Neural progenitor cell (in vitro differentiated cells): ENCODE data around the gene EMSY. TPM values are rescaled to one million over a fixed set of nuclear protein-coding genes. Genes with fewer than 3 reads are reported as not detected.

Experiments used
- DNase-seq: peaks from one replicate; pipeline ENCODE4 v3.0.0-alpha.2; 2016; ENCODE audit warnings: low spot score
- H2AFZ ChIP-seq: fragments of 200-600 bp; sonication (generic); replicated peaks from 2 replicates; pipeline ENCODE4 v1.6.1; 2016; ENCODE audit warnings: antibody characterized with exemption
- H3F3A ChIP-seq: fragments of 200-600 bp; sonication (generic); 2 replicates; pipeline ENCODE4 v1.6.1; 2016; ENCODE audit warnings: antibody characterized with exemption, low read depth
- H3K27ac ChIP-seq: fragments of 200-600 bp; sonication (generic); 2 replicates; pipeline ENCODE4 v1.5.1; 2016; ENCODE audit warnings: mild to moderate bottlenecking
- H3K27me3 ChIP-seq: fragments of 200-600 bp; sonication (generic); 2 replicates; pipeline ENCODE4 v1.6.1; 2016; ENCODE audit warnings: mild to moderate bottlenecking, moderate library complexity
- H3K36me3 ChIP-seq: fragments of 200-600 bp; sonication (generic); 2 replicates; pipeline ENCODE4 v1.5.1; 2016
- H3K4me1 ChIP-seq: fragments of 200-600 bp; sonication (generic); 2 replicates; pipeline ENCODE4 v1.6.1; 2016; ENCODE audit warnings: mixed run types
- H3K4me2 ChIP-seq: fragments of 200-600 bp; sonication (generic); 2 replicates; pipeline ENCODE4 v1.6.1; 2016
- H3K4me3 ChIP-seq: fragments of 200-600 bp; sonication (generic); 2 replicates; pipeline ENCODE4 v1.5.1; 2016
- H3K79me2 ChIP-seq: fragments of 200-600 bp; sonication (generic); 2 replicates; pipeline ENCODE4 v1.6.1; 2016; ENCODE audit warnings: low read depth
- H3K9ac ChIP-seq: fragments of 200-600 bp; sonication (generic); 2 replicates; pipeline ENCODE4 v1.6.1; 2016
- H3K9me3 ChIP-seq: fragments of 200-600 bp; sonication (generic); 2 replicates; pipeline ENCODE4 v1.5.1; 2016; ENCODE audit warnings: low read depth
- H4K20me1 ChIP-seq: fragments of 200-600 bp; sonication (generic); 2 replicates; pipeline ENCODE4 v1.6.1; 2016; ENCODE audit warnings: low read depth
- H3K27ac Mint-ChIP-seq: 3 replicates; pipeline ENCODE4 v1.8.0; 2021; ENCODE audit warnings: mixed read lengths
- H3K27me3 Mint-ChIP-seq: 2 replicates; pipeline ENCODE4 v1.8.0; 2022; ENCODE audit warnings: low read depth, mild to moderate bottlenecking, inconsistent platforms, moderate library complexity, mixed read lengths; ENCODE audit not compliant: insufficient read depth
- H3K36me3 Mint-ChIP-seq: 3 replicates; pipeline ENCODE4 v1.8.0; 2021; ENCODE audit warnings: mixed read lengths
- H3K4me1 Mint-ChIP-seq: 3 replicates; pipeline ENCODE4 v1.8.0; 2021; ENCODE audit warnings: mixed read lengths
- H3K4me3 Mint-ChIP-seq: 3 replicates; pipeline ENCODE4 v1.8.0; 2021; ENCODE audit warnings: mild to moderate bottlenecking, moderate library complexity, mixed read lengths
- H3K9me3 Mint-ChIP-seq: 3 replicates; pipeline ENCODE4 v1.8.0; 2020; ENCODE audit warnings: mixed read lengths
- EZH2 ChIP-seq: fragments of 200-600 bp; sonication (generic); IDR thresholded peaks from 2 replicates; pipeline ENCODE4 v1.6.1; 2017; ENCODE audit warnings: antibody characterized with exemption, mild to moderate bottlenecking, moderate library complexity
- EZH2phosphoT487 ChIP-seq: fragments of 200-600 bp; sonication (generic); IDR thresholded peaks from 2 replicates; pipeline ENCODE4 v1.6.1; 2017; ENCODE audit warnings: antibody characterized with exemption
- total RNA-seq: library from RNA; depleted of rRNA; stranded (reverse); fragments of >200 nt; gene quantifications from 2 replicates; pipeline ENCODE4 v1.2.3, GENCODE V29; 2015; ENCODE audit warnings: low replicate concordance
- TF ChIP-seq, protein P1 (sequence below): fragments of 200-600 bp; sonication (generic); IDR thresholded peaks from 2 replicates; pipeline ENCODE4 v1.5.1; 2017; ENCODE audit warnings: antibody characterized with exemption, mild to moderate bottlenecking

Gene EMSY
- total RNA-seq, 1 donor from 2014 or later: 92.0 TPM

DNA sequence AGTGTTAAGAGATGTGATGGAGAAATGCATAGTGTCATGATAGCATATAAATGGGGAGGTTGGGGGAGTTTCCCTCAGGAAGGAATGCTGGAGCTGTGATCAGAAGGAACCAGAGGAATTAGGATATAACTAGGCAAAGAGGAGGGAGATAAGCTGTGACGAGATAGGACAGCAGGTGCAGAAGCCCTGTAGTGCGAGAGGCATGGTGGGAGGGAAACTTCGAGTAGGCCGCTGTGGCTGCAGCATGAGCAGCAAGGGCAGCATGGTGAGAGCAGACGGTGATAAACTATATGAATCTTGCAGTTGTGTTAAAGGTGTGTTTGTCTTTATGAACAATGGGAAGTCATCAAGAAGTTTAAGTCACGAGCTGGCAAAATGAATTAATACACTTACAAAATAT, 109.9 kb downstream of the EMSY start:
- Histone ChIP-seq H3F3A (peaks cover 8% of the 10 kb centered on the region), H3K4me1 (no peaks in the 10 kb centered on the region), H4K20me1 (no peaks in the 10 kb centered on the region), H3K4me2 (no peak overlapping the region), H3K27ac (no peak overlapping the region), H3K79me2 (no peaks in the 10 kb centered on the region), H3K9ac (no peak overlapping the region), H3K9me3 (no peaks in the 10 kb centered on the region), H3K27me3 (no peaks in the 10 kb centered on the region), H3K36me3 (peaks cover 5% of the 10 kb centered on the region), H3K4me3 (no peak overlapping the region), H2AFZ (no peak overlapping the region)
- no peak overlapping the region for H3K4me3 Mint-ChIP-seq
- no peaks in the 10 kb centered on the region for H3K27me3 Mint-ChIP-seq
- no peak for DNase-seq
- H3K27ac Mint-ChIP-seq: no peak overlapping the region
- TF ChIP-seq, protein P1, sequence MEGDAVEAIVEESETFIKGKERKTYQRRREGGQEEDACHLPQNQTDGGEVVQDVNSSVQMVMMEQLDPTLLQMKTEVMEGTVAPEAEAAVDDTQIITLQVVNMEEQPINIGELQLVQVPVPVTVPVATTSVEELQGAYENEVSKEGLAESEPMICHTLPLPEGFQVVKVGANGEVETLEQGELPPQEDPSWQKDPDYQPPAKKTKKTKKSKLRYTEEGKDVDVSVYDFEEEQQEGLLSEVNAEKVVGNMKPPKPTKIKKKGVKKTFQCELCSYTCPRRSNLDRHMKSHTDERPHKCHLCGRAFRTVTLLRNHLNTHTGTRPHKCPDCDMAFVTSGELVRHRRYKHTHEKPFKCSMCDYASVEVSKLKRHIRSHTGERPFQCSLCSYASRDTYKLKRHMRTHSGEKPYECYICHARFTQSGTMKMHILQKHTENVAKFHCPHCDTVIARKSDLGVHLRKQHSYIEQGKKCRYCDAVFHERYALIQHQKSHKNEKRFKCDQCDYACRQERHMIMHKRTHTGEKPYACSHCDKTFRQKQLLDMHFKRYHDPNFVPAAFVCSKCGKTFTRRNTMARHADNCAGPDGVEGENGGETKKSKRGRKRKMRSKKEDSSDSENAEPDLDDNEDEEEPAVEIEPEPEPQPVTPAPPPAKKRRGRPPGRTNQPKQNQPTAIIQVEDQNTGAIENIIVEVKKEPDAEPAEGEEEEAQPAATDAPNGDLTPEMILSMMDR: no peak
- TF ChIP-seq EZH2 (no peak), EZH2phosphoT487 (no peak)
- peaks cover 10% of the 10 kb centered on the region for H3K36me3 Mint-ChIP-seq
- H3K9me3 Mint-ChIP-seq: no peaks in the 10 kb centered on the region
- H3K4me1 Mint-ChIP-seq: no peaks in the 10 kb centered on the region

DNA sequence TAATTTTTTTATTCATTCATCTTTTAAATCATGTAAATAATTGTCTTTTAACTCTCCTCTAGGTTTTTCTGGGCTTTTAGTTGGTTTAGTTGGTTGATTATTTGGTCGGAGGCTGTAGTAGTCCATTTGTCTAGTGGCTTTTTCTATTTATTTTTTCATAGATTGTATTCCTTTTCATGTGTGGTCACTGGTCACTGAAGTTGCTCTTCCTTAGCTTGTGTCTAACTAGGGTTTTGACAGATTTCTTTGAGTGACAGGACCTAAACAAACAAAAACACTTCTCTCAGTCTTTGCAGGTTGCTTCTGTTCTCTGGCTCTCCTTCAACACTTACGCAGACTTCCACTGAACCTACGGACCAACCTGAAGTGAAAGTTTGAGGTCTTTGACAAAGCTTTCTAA, 112.6 kb downstream of the EMSY start:
- no peak overlapping the region for H3K4me3 Mint-ChIP-seq
- Histone ChIP-seq H3K4me1 (no peaks in the 10 kb centered on the region), H3K9me3 (no peaks in the 10 kb centered on the region), H3K4me3 (no peak overlapping the region), H3K9ac (no peak overlapping the region), H2AFZ (no peak overlapping the region), H3F3A (peaks cover 8% of the 10 kb centered on the region), H3K36me3 (peaks cover under 1% of the 10 kb centered on the region), H3K79me2 (no peaks in the 10 kb centered on the region), H3K27ac (no peak overlapping the region), H3K4me2 (no peak overlapping the region), H3K27me3 (no peaks in the 10 kb centered on the region), H4K20me1 (no peaks in the 10 kb centered on the region)
- H3K9me3 Mint-ChIP-seq: no peaks in the 10 kb centered on the region
- TF ChIP-seq, protein P1: no peak
- TF ChIP-seq EZH2phosphoT487: no peak
- no peak for TF ChIP-seq EZH2
- no peak overlapping the region for H3K27ac Mint-ChIP-seq
- H3K36me3 Mint-ChIP-seq: peaks cover 6% of the 10 kb centered on the region
- H3K27me3 Mint-ChIP-seq: no peaks in the 10 kb centered on the region
- H3K4me1 Mint-ChIP-seq: no peaks in the 10 kb centered on the region
- DNase-seq: no peak

DNA sequence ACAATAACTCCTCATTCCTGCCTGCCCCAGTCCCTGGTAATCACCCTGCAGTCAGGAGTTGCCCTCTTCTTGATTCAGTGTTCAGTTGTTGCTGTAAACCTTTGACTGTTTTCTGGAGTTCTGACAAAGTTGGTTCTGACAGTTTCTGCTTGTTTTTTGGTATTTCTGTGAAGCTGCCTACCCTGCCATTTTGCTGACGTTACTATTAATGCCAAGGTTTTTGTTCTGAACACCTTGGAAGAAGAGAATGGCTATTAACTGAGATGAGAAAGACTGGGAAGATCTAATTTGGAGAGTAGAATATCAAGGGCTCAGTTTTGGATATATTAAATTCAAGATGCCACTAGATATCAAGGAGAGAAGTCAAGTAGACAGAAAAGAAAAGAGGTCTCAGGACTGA, 113.7 kb downstream of the EMSY start:
- H3K4me3 ChIP-seq: no peak overlapping the region
- no peaks in the 10 kb centered on the region for H3K27me3 ChIP-seq
- H3K36me3 Mint-ChIP-seq: no peaks in the 10 kb centered on the region
- H3K4me3 Mint-ChIP-seq: no peak overlapping the region
- H3K4me1 Mint-ChIP-seq: no peaks in the 10 kb centered on the region
- no peak for DNase-seq
- no peak for TF ChIP-seq EZH2
- TF ChIP-seq, protein P1: no peak
- H3K9ac ChIP-seq: no peak overlapping the region
- H3K27ac ChIP-seq: no peak overlapping the region
- no peak overlapping the region for H3K27ac Mint-ChIP-seq
- H4K20me1 ChIP-seq: no peaks in the 10 kb centered on the region
- H3K79me2 ChIP-seq: no peaks in the 10 kb centered on the region
- H2AFZ ChIP-seq: no peak overlapping the region
- no peaks in the 10 kb centered on the region for H3K27me3 Mint-ChIP-seq
- H3K4me2 ChIP-seq: no peak overlapping the region
- peaks cover 2% of the 10 kb centered on the region for H3K9me3 Mint-ChIP-seq
- H3K4me1 ChIP-seq: no peaks in the 10 kb centered on the region
- no peaks in the 10 kb centered on the region for H3K36me3 ChIP-seq
- H3F3A ChIP-seq: peaks cover 8% of the 10 kb centered on the region
- H3K9me3 ChIP-seq: no peaks in the 10 kb centered on the region

DNA sequence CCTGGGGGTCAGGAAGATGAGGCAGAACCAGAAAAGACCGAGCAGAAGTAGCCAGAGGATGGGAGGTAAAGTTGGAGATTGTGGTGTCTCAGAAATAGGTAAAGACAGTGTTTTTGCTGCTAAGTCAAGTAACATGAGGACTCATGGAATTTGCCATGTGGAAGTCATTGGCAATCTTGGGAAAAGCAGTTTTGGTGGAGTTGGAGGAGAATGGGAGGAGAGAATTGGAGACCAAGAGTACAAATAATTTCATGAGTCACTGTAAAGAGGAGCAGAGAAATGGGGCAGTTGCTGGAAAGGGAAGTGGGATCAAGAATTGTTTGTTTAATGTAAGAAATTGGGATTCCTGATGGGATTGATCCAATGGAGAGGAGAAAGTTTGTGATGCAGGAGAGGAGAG, 114.1 kb downstream of the EMSY start:
- H3K4me3 Mint-ChIP-seq: no peak overlapping the region
- Histone ChIP-seq H3K4me3 (no peak overlapping the region), H3F3A (peaks cover 8% of the 10 kb centered on the region), H3K4me1 (no peaks in the 10 kb centered on the region), H3K79me2 (no peaks in the 10 kb centered on the region), H3K9ac (no peak overlapping the region), H4K20me1 (no peaks in the 10 kb centered on the region), H3K27ac (no peak overlapping the region), H3K9me3 (no peaks in the 10 kb centered on the region), H3K36me3 (no peaks in the 10 kb centered on the region), H2AFZ (no peak overlapping the region), H3K4me2 (no peak overlapping the region), H3K27me3 (no peaks in the 10 kb centered on the region)
- H3K27ac Mint-ChIP-seq: no peak overlapping the region
- no peaks in the 10 kb centered on the region for H3K36me3 Mint-ChIP-seq
- TF ChIP-seq, protein P1: no peak
- no peak for TF ChIP-seq EZH2
- TF ChIP-seq EZH2phosphoT487: no peak
- H3K9me3 Mint-ChIP-seq: peaks cover 3% of the 10 kb centered on the region
- DNase-seq: no peak
- no peaks in the 10 kb centered on the region for H3K27me3 Mint-ChIP-seq
- no peaks in the 10 kb centered on the region for H3K4me1 Mint-ChIP-seq
